Activated T-cell treated with anti-CD3 and anti-CD28 coated beads, Interleukin-2, amount 50 U/mL, for 24 hours (primary cell): ENCODE measurements around the gene MAGEB18.

Experiments used
- DNase-seq: peaks from one replicate; pipeline ENCODE4 v3.0.0-alpha.2; 2020
- H3K27ac Mint-ChIP-seq: 2 replicates; pipeline ENCODE4 v1.8.0; 2020; ENCODE audit warnings: mild to moderate bottlenecking, mixed read lengths
- H3K27me3 Mint-ChIP-seq: 2 replicates; pipeline ENCODE4 v1.8.0; 2020; ENCODE audit warnings: mixed read lengths
- H3K36me3 Mint-ChIP-seq: 2 replicates; pipeline ENCODE4 v1.8.0; 2020; ENCODE audit warnings: low read depth, mixed read lengths
- H3K4me1 Mint-ChIP-seq: 2 replicates; pipeline ENCODE4 v1.8.0; 2020; ENCODE audit warnings: low read depth, mixed read lengths
- H3K4me3 Mint-ChIP-seq: 2 replicates; pipeline ENCODE4 v1.8.0; 2020; ENCODE audit warnings: mild to moderate bottlenecking, moderate library complexity, mixed read lengths
- H3K9me3 Mint-ChIP-seq: 2 replicates; pipeline ENCODE4 v1.8.0; 2020; ENCODE audit warnings: mixed read lengths

MAGEB18 gene

DNA sequence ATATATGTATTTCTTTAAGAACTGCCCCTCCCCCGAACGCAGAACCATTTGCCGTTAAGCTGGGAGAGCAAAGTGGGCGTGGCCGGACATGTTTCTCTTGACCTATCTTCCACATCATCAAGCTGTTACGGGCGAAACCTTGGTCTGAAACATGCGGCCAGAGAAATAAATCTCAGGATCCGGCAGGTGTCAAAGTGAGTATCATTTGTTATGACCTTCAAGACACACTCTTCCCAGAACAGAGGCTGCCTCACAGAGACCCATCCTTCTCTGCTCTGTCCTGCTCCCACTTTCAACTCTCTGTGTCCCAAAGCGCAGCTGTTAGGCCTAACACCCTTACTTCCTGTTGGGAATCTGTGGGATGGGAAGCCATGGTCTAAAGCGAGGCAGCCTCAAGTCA is at the start of gene MAGEB18:
Gene MAGEB18, plus strand, starts transcription at position 70 of the 400 bp plus-strand sequence. CDS start 643 bp downstream, outside the sequence.
- no peak for DNase-seq
- Mint-ChIP-seq H3K27ac (no peak within 1 kb of the TSS), H3K36me3 (no peaks in the 10 kb centered on the region), H3K27me3 (no peaks in the 10 kb centered on the region), H3K9me3 (peaks cover 3% of the 10 kb centered on the region), H3K4me1 (no peaks in the 10 kb centered on the region), H3K4me3 (no peak within 1 kb of the TSS)

DNA sequence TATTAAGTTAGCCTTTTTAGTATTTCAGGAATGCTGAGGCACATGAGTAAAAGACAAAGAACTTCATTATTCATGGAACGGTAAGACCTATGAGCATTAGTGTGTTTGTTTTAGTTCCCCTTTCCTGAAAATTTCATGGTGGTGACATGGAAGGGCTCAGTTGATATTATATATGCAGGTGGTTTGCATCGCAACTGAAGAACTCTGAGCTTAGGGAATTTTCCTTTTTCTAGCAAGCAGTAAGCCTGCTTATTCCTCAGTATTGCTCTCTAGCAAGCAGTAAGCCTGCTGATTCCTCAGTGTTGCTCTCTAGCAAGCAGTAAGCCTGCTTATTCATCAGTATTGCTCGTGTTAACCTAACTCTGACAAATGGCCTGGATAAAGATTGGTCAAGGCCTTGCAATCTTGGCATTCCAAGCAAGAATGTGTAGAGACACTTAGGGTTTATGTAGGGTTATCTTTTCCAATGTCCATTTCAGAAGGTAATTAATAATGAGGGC is 37.7 kb upstream of the MAGEB18 start:
- Mint-ChIP-seq H3K4me3 (no peak overlapping the region), H3K9me3 (no peaks in the 10 kb centered on the region), H3K27me3 (peaks cover 9% of the 10 kb centered on the region), H3K27ac (no peak overlapping the region), H3K36me3 (no peaks in the 10 kb centered on the region), H3K4me1 (no peaks in the 10 kb centered on the region)
- DNase-seq, result no peak

DNA sequence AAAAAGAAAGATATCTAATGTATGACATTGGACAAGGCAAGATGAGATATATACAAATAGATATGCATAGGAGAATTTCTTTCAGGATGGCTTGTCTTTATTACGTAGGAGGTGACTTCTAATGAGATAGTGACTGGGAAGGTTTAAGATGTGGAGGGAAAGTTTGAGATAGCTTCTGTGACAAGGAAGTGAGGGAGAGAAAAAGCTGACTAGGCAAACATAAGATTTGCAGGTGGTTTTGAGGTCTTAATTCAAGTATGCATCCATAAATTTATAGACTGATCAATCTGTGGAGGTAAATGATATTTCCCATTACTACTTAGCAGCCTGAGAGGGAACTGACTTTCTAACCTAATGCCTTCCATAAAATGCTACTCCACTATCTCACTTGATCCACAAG is 29.0 kb upstream of the MAGEB18 start:
- DNase-seq, result no peak
- Mint-ChIP-seq H3K36me3 (no peaks in the 10 kb centered on the region), H3K9me3 (no peaks in the 10 kb centered on the region), H3K27ac (no peak overlapping the region), H3K4me3 (no peak overlapping the region), H3K27me3 (no peaks in the 10 kb centered on the region), H3K4me1 (no peaks in the 10 kb centered on the region)

DNA sequence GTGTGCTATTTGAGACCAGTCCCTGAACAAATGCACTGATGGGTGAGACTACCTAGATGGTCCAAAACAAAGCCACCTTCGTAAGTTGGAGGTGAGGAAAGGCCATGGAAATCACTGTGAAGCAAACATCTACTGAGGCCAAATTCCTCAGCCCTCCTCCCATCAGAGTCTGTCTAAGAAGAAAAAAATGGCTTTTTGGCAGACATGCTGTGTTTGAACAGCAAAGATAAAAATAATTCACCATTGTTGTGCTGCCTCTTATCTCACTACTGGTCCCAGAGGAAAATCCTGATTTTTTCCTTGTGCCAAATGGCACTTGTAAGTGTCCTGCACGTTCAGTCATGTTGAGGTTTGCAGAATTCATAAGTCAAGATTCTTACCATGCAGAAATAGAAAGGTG is 7.9 kb downstream of the MAGEB18 start:
- Mint-ChIP-seq H3K4me3 (no peak overlapping the region), H3K27me3 (no peaks in the 10 kb centered on the region), H3K4me1 (no peaks in the 10 kb centered on the region), H3K27ac (no peak overlapping the region), H3K36me3 (no peaks in the 10 kb centered on the region), H3K9me3 (no peaks in the 10 kb centered on the region)
- DNase-seq, result no peak

GRCh38 chrX:26160301-26160700 is 22.2 kb downstream of the MAGEB18 start, which contains the start of gene MAGEB6B:
Gene MAGEB6B (plus strand): TSS chrX:26160601. CDS start chrX:26160601, 0 bp downstream.
- Mint-ChIP-seq H3K4me3 (no peak within 1 kb of the TSS), H3K36me3 (no peaks in the 10 kb centered on the region), H3K27ac (no peak within 1 kb of the TSS), H3K4me1 (no peaks in the 10 kb centered on the region), H3K9me3 (peaks cover 6% of the 10 kb centered on the region), H3K27me3 (no peaks in the 10 kb centered on the region)
- no peak for DNase-seq
